Brain pericyte (primary cell): ENCODE measurements around the gene CEP112.
"Not testable (repeated sequence)": the region's sequence is repeated elsewhere in the genome, so short reads cannot be mapped to it uniquely, and the experiment has no call there.

Source experiments
- DNase-seq: peaks from one replicate; pipeline ENCODE4 v3.0.0-alpha.2; 2012; ENCODE audit warnings: low read depth, low spot score

Gene CEP112

GRCh38 chr17:65891231-65891735, 300.6 kb downstream of the CEP112 start:
- DNase-seq = no peak

GRCh38 chr17:65888649-65889048, 303.3 kb downstream of the CEP112 start:
- no peak for DNase-seq

DNA sequence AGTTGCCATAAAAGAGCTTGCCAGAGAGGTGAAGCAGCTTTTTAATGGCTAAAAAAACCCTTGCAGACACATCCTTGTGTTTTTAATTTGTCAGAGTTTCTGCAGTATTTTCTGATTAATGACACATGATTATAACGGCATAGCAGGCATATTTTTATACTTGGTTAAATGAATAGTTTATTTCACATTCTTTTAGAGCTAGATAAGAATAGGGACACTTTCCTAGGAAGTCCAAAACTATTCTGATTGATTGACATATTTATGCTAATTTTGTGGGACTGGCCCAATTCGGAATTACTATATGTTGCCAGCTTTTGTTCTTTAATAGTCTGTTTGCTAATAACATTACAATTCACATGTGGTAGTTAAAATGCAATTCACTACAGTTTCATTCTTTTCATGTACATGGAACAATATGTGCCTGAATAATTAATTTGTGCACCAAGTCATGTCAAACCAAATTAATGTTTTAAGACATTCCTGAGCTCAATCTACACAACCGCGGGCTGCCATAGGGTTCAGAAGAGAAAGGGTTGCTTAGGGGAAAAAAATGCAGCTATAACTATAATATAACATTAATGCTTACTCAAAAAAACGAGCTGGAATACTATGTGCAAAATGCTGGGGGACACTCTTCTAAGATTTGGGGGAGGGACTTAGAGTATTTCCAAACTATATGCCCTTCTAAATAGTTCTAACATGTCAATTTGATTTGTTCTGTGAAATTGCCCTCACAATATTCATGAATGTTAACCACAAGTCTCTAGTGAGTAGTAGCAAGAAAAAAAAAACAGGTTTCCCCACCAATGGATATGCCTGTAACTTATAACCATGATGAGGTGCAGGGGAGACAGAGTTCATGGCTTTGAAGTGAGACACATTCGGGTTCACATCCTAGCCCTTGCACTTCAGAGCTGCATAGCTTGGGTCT, 305.4 kb downstream of the CEP112 start:
- DNase-seq = no peak

GRCh38 chr17:65885541-65886312, 306.2 kb downstream of the CEP112 start:
- DNase-seq = no peak

GRCh38 chr17:65876985-65877384, 314.9 kb downstream of the CEP112 start:
- no peak for DNase-seq

DNA sequence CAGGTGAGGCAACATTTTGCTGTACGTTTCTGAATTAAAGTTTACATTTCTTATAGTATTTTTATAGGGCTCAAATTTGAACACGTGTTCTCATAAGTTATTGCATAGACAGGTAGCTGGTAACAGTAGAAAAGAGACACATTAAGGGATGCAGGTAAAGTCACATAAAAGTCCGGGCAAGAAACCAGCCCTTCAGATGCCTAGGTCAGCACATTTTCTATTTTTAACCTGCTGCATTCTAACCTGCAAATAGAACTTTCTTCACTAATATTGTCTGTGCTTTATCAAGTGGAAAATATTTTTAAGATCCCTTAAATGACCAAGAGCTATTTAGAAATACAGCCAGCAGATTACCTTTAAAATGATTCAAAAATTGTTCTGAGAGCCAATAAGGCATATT, 323.1 kb downstream of the CEP112 start:
- DNase-seq = no peak

- DNase-seq = no peak
These were observed 324.9 kb downstream of the CEP112 start for GRCh38 chr17:65867014-65867413.

DNA sequence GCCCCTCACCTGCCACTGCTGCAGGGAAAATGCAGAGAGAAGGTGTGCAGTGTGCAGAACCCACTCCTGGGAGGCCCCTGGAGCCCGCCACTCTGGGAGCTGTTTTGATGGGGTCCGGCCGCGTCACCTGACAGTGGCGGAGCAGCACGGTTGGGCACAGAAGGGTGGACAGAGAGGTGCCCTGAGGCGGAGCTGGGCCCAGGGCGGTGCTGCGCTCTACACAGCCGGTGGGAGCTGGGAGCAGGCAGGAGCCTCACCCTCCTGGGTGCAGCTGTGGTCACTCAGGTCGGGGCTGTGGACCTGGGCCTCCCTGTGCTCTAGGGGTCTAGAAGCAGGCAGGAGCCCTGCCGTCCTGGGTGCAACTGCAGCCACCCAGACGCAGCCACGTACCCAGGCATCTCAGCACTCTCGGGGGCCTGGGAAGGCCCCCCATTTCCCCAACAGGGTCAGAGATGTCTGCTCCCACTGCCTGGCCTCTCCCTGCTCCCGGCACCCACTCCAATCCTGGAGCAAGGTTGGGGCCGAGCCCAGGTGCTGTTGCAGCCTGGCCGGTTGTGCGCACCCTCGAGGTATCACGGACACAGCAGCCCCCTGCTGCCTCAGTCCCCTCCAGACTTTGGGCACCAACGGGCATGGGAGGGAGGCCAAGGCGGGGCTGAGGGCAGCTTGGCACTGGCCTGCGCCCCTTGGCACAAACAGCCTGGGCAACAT, 326.1 kb downstream of the CEP112 start:
- DNase-seq = no peak

GRCh38 chr17:65864394-65864793, 327.5 kb downstream of the CEP112 start:
- no peak for DNase-seq

DNA sequence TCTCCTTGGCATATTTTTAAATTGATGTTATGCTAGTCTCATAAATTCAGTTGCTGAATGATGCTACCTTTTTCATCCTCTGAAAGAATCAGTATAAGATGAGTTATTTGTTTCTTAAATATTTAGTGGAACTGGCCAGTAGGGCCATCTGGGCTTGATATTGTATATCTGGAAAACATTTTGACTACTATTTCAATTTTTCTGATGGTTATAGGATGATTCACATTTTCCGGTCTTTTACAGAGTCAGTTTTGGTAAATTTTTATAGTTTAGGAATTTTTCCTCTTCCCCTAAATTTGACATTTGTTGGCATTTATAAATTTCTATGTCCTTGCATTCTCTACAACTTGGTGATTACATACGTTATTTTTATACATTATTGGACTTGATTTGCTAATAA, 334.2 kb downstream of the CEP112 start:
- no peak for DNase-seq

- DNase-seq = no peak
These were observed 335.1 kb downstream of the CEP112 start for GRCh38 chr17:65856865-65857264.

GRCh38 chr17:65855675-65856074, 336.3 kb downstream of the CEP112 start:
- no peak for DNase-seq

- DNase-seq = no peak
These were observed 336.7 kb downstream of the CEP112 start for GRCh38 chr17:65855245-65855644.

DNA sequence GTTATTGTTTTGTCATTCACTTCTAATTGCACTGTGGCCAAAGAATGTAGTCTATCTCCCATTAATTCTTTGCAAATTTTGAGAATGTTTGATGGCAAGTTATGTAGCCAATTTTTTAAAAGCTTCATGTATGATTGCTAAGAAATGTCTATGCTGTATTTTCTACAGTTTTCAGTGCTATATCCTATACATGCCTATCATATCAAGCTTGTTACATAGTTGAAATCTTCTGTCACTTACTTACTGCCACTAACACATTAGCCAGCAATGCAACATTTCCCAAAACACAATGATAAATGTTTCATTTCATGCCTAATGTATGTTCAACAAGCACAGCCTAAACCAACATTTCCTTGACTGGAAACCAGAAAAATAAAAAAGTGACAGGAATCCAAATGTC, 338.1 kb downstream of the CEP112 start:
- no peak for DNase-seq

GRCh38 chr17:65852911-65853310, 339.0 kb downstream of the CEP112 start:
- DNase-seq = no peak

DNA sequence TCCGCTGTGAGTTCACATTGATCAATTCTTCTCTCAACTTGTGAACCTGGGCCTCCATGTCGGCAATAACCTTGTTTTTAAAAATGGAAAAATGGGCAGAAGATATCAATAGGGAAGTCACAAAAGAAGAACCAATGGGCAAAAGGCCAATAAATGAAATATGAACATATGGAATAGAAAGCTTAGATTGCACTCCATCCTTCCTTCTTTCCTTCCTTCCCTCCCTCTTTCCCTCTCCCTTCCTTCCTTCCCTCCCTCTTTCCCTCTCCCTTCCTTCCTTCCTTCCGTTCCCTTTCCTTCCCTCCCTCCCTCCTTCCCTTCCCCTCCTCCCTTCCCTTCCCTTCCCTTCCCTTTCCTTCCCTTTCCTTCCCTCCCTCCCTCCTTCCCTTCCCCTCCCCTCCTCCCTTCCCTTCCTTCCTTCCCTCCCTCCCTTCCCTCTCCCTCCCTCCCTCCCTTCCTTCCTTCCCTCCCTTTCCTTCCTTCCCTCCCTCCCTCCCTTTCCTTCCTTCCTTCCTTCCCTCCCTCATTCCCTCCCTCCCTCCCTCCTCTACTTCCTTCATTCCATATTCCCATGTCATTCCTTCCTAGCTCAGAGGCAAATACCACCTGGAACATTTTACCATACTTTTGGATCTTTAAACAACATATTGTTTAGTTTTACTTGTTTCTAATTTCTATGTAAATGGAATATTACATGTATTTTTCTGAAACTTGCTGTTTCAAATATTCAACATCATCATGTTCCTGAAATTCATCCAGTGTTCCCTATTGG, 339.8 kb downstream of the CEP112 start:
- no peak for DNase-seq

GRCh38 chr17:65850486-65850885, 341.4 kb downstream of the CEP112 start:
- DNase-seq = no peak

DNA sequence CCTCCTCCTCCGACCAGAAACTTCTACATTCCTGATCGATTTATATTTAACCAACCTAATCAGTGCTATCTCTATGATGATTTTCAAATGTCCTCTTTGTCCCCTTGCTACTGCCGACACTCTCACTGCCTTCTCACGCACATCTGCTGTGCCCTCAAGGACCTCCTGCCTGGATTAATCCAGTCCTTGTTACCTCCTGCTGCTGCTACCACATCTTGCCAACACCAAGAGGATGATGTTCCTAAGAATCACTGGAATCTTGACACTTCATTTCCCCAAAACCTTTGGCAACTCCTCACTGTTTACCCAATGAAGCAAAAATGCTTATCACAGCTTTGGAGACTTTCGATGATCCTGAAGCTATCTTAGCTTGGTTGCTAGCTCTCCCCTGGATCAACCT, 343.2 kb downstream of the CEP112 start:
- no peak for DNase-seq

GRCh38 chr17:65841089-65841488, 350.8 kb downstream of the CEP112 start:
- no peak for DNase-seq

DNA sequence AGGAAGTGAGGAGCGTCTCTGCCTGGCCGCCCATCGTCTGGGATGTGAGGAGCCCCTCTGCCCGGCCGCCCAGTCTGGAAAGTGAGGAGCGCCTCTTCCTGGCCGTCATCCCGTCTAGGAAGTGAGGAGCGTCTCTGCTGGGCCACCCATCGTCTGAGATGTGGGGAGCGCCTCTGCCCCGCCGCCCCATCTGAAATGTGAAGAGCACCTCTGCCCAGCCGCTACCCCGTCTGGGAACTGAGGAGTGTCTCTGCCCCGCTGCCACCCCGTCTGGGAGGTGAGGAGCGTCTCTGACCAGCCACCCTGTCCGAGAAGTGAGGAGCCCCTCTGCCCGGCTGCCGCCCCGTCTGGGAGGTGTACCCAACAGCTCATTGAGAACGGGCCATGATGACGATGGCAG, 354.7 kb downstream of the CEP112 start:
- DNase-seq = not testable (repeated sequence)

DNA sequence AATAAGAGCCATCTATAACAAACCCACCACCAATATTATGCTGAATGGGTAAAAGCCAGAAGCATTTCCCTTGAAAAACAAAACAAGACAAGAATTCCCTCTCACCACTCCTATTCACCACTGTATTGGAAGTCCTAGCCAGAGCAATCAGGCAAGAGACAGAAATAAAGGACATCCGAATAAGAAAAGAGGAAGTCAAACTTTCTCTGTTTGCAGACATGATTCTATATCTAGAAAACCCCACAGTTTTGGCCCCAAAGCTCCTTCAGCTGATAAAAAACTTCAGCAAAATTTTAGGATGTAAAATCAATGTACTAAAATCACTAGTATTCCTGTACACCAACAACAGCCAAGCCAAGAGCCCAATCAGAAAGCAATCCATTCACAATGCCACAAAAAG, 358.7 kb downstream of the CEP112 start:
- DNase-seq = no peak
